Kidney tubule cell (primary cell): ENCODE results near the gene PEX5L.

Experiments
- DNase-seq: peaks from one replicate; pipeline ENCODE4 v3.0.0-alpha.2; 2018; ENCODE audit warnings: low spot score

PEX5L gene

DNA sequence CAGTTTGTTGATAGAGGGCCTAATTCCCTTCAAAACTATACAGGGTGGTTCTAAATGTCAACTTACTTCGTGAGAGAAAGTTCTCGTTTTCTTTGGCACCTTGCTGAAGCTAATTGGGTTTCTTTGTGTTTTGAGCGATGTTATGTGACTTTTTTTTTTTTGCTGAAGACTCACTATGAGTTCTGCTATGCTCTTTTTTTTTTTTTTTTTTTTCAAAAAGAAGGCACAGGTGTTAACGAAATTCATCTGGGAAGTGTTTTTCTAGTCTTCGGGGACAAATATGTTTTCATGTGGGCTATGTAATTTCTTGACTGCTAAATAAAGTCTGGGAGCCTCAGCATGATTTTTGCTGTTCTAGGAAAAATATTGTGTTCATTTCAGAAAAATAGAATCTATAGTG is 81.5 kb downstream of the PEX5L start:
- DNase-seq: no peak

DNA sequence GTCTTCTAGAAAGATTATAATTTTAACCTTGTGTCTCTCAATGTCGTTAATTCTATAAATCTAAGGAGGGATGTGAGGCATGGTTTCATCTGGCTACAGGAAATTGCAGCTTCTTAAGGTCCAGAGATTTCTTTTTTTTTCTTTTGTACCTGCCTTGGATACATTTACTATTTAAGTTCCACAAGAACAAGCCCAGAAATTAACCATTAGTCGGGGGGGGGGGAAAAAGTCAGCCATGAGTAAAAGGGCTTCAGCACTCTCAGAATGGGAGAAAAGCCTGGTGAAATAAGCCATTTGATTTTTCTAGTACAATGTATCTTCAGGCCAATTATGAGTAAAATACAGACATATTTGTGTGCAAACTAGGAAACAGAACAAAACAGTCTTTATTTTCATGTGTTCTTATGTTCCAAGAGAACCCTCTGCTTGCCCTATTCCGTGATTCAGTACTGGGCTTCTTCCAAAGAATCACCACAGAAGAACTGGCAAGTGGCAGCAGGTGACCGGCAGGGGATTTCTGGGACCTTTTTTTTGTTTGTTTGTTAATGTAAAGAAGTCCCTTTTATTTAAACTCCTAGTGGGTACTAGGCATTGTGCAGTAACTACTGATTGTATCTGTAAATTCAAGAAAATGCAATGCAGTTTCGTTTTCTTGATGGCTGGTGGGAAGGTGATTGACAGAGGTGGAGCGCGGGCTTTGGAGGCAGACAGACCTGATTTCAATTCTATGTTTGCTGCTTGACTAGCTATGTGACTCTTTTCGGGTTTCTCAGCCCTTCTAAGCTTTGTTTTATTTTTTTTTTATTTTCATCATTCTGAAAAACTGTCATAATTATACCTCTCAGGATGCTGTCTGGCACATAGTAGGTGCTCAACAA is 82.5 kb downstream of the PEX5L start:
- peak; percentile 35 for DNase-seq

DNA sequence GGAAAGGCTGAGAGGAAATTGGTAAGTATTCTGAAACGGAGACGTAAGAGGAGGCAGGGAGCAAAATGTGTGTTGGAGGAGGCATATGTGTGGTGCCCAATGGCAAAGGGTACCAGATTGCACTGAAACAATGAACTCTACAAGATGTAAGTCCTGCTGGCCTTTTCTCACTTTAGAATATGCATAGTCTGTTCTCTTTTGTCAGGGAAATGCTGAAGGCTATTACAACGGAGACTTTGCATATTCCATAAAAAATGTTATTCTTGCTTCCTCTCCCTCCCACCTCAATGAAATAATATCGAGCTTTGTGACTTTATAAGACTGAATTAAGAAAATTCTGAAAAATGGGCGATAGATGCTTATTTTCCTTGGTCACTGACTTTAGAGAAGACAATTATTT is 85.9 kb downstream of the PEX5L start:
- no peak for DNase-seq

DNA sequence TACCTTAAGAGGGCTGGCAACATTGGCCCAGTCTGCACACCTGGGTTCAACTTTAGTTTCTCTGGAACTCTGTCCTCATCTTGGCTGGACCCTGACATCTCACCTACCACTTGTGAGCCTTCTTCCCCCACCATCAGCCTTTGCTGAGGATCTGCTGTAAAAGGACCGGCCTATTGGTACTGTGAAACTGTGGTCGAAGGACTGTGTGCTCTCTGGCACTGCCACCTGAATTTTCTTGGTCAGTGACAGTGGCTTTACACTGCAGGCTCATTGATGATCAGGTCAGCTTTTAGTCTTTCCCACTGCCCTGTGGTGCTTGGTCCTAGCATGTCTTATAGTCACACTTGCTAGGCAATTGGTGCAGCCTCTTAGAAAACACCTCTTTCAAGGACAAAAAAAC is 86.9 kb downstream of the PEX5L start:
- no peak for DNase-seq

DNA sequence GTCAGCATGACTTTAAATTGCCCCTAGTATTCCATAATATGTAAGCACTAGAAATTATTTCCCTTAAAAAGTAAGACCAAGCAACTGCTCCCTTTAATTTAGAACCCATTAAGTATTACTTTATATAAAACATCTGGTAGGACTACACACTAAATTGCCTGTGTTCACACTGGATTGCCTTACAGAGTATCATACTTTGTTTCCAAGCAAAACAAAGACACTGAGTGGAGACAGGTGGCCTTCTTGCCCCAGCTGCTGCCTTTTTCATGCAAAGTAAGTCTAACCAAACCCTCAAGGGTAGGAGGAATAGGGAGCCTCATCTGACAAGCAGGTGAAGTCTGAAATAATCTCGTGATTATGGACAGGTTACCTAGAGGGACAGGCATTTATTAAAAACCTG is 87.3 kb downstream of the PEX5L start:
- no peak for DNase-seq

DNA sequence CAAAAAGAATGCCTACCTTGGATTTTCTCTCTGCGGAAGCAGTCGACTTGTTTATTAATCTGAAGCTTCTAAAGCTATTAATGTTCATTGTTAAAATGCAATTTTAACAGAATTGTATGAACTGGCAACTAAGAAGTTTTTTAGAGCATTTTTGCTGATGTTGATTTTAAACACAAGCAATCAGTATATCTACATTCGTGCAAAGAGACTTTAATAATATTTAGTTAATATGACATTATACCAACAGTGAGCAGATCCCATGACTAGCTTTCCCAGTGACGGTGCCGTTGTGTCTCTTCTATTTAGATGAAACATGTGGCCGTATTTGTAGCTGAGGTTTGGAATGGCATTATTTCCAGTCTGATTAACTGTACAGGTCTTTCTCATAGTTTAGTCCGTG is 88.0 kb downstream of the PEX5L start:
- no peak for DNase-seq

DNA sequence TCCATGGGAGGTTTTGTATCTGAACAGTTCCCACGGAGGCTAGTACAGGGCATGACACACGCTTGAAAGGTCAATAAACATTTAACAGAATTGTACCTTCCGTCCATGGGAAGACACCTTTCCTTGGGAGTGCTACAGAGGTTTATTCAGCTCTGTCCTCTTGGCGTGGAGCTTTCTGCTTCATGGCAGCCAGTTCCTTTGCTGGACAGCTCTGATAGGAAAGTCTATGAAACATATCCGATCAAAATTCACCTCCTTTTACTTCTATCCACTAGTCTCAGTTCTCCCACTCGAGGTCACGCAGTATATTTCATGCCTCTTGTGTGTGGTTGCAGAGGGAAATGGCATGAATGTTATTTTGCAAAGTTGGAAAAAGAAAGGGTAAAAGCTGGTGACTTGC is 91.2 kb downstream of the PEX5L start:
- DNase-seq: no peak

DNA sequence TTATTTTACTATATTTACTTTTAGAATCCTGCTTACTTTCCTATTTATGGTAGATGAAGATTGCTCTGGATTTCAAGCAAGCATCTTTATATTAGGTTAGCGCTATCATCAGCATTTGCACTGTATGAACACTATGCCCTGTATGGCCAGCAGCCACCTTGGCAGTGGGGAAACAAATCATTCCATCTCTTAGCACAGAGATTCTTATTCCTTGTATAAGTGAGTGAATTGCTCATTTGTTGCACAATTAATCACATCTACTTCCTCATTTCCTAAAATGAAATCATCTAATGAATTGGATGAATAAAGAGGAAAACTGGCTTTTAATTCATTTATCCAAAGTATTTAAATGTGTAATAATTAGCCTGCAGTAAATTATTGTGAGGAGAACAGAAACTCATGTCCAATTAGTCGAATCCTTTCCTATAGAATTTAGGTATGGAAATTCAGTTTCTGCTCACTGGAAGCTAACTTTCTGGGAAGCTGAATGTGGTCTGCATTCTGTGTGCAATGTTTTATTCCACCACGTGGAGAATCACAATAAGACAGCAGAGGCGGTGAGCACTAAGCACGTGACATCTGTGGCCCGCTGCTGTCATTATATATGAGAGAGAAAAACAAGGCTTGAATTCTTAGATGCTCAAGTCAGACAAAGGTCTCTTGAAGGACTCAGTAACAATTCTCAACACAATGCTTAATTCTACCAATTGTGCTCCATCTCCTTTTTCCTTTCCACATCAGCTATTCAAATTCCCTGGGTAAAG is 93.4 kb downstream of the PEX5L start:
- no peak for DNase-seq

DNA sequence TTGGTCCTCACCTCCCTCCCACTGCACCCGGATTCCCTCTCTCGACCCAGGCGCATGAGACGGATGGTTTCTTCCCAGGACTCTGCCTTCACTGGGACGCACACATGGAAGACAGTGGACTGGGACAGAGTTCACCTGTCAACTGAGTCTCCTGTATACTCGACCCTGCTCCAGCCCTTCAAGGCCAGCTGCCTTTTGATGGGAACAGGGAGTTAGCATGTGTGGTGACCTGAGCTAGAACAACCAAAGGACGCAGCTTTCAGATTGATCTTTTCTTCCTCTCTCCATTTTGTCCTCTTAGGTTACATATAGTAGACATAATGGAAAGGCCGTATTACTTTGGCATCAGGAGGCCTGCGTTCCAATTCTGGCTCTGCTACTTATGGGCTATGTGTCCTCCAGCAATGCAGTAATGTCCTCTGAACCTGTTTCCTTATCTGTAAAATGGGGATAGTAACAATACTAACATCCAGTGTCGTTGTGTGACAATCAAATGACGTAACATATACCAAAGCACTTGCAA is 94.1 kb downstream of the PEX5L start:
- DNase-seq: no peak

DNA sequence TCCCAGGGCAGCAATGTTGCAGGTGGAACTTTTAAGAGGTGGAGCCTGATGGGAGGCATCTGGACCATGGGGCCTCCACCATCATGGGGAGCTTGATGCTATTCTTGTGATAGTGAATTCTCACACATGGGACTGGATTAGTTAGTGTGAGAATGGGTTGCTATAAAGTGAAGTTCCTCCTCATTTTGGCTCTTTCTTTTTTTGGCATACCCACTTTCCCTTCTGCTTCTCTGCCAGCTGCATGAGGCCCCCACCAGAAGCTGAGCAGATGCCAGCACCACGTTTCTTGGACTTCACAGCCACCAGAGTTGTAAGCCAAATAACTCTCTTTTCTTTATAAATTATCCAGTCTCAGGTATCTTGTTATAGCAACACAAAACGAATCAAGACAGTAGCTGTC is 101.0 kb downstream of the PEX5L start:
- no peak for DNase-seq

DNA sequence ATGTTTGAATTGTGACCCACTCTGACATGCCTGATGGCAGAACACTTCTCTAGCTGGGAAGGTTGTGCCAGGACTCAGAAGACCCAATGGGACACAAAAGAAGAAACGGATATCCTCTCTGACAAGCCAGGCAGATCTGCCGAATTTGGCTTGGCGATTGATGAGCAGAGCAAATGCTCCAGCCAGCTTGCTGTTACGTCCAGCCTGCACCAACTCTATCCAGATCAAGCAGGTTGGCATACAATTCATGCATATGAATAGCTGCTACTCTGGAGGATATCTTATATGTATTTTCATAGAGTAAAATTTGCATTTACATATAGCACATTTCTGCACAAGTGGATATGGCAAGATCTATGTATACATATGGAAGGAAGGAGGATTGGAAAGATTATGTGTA is 102.8 kb downstream of the PEX5L start:
- DNase-seq: no peak

DNA sequence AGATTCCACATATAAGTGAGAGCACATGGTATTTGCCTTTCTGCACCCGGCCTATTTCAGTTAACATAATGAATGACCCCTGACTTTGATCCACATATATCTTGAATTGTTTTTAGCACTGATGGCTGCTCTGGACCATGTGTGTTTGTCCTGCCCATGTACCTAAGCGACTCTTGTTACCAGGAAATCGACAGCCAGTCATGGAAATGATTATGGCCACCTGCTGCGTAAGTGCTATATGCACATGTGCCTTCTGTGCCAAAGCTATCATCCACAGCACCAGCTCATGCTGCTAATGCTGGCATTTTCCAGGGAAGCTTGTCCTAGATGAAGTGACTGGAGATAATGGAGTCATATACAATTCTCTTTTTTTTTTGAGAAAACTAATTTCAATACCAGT is 103.7 kb downstream of the PEX5L start:
- DNase-seq: no peak

DNA sequence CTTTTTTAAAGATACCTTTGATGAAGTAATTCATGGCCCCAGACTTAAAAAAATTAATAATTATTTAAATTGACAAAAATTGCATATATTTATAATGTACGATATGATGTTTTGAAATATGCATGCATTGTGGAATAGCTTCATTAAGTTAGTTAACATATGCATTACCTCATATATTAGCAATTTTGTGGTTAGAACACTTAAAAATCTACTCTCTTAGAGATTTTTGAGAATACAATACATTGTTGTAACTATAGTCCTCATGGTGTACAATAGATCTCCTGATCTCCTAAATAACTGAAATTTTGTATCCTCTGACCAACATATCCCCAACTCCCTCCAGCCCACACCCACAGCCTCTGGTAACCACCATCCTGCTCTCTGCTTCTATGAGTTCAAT is 104.1 kb downstream of the PEX5L start:
- DNase-seq: no peak

DNA sequence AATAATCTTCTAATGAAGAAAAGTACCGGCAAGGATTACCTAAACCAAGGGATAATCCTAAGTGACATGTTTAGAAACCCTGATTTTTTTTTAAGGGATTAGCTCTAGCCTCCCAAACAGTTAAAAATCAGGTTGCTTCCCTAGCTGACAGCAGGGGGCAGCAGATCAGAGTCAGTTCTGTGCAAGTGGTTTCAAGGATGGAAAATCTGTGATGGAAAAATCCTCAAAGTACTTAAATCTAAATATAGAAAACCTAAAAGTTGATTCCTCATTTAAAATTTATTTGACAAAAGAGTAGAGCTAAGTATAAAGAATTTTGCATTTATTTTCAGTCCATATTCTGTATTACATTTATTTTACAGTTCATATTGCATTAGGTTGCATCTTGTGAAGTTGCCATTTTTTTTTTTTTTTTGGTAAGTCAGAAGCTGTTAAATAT is 107.6 kb downstream of the PEX5L start:
- DNase-seq: peak; percentile 60

DNA sequence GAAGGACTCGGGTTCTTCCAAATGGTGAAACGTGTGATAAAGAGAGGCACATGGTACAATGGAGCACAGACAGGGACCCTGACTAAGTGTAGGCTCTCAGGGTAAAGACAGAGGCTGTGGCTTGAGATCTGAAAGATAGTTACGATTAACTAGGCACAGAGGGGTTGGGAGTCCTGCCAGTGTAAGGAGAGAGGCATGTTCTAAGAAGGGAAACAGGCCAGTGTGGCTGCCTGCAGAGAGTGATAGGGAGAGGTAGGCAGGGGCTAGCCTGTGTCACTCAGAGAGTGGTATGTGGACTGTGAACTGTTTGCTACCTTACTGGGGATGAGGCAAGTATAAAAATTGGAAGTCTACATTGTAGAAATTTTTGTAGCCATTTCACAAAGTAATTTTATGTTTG is 109.5 kb downstream of the PEX5L start:
- DNase-seq: no peak

DNA sequence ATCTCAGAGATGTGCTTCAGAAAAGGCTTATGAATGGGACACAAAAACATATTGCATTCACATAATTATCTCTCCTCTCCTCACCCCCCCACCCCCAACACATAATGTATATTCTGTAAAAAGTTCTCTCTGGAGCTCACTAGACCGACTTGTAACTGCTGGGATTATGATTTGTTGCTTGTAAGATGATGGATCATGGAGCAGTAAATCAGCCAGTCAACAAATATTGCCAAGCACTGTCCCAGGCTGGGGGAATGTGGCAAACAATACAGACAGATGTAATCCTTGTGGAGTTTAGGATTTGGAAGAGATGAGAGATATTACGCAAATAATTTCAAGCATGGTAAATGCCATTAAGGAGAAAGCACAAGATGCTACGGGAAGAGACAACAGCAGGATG is 114.8 kb downstream of the PEX5L start:
- no peak for DNase-seq

DNA sequence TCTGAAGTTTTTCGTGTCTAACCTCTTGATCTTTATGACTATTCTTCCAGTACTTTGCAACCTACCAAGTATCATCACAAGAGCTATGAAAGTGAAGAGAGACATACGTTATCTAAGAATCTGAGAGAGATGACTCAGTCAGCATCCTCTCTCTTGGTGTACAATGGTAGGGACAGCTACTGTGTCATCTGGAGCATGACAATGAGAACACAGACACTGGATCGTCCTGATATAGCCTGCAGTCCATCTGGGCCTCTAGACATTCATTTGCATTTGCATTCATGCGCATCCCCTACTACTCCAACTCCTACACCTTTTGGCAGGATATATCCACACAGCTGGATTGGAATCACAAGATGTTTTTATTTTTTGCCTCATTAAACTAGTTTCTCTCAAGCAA is 115.2 kb downstream of the PEX5L start:
- DNase-seq: no peak

DNA sequence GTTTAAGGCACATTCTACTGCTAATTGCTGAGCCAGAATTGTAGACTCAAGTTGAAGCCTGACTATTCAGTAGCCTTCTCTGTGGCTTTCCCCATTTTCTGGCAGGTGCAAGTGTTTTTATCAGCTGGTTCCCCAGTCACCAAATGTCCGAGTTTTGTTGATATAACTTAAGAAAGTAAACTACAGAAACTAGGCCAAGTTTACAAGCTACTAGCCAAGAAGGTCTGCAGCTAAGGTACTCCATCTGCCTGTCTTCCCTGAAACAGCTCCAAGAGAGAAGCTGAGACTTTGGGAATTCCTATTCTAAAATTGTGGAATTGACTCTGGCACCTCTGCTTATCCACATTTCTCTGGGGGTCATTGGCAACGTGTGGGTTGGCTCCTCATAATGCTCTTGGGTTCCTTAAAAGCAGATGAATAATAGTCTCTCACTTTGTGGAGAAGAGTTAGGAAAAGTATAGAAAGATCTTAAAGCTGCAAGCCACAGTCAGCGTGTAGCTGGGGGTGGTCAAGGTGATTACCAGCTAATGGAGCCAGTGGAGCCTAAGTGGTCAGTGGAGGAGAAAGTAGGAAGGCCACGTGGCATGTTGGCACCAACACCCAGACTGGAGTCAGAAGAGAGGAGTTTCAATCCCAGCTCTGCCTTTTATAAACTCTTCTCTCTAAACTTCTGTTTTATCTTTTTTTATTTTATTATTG is 128.8 kb downstream of the PEX5L start:
- no peak for DNase-seq

DNA sequence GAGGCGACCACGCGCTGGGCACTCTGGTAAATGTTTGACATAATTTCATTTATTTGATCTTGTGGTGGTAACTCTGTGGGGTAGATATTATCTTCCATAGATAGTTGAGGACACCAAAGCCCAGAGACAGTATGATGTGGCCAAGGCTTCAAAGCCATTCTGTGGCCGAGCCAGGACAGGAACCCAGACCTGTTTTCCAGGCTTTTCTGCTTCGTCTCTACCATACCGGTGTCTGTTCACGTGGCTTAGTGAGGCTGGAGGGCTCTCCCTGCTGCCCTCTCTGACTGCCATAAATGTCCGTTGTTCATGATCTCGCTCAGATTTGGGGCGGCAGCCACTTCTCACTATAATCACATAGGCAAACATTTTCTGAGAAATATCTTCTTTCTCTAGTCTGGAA is 134.7 kb downstream of the PEX5L start:
- DNase-seq: no peak

DNA sequence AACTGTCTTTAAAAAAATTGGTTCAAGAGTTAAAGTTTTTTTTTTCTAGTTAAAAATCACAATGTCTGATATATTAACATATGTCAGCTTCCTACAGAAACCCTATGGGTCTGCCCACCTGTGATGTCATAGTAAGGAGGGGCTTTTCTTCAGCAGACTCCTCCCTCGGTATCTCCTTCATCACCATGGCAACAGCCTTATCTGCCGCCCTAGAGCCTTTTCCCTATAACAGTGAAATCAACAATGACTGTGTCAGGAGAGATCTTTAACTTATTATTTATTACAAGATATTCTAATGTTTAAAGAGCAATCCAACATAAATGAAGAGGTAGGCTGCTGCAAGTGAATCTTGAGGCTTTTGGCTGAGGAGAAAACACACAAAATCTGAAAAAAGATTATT is 138.7 kb downstream of the PEX5L start:
- DNase-seq: peak; percentile 22

DNA sequence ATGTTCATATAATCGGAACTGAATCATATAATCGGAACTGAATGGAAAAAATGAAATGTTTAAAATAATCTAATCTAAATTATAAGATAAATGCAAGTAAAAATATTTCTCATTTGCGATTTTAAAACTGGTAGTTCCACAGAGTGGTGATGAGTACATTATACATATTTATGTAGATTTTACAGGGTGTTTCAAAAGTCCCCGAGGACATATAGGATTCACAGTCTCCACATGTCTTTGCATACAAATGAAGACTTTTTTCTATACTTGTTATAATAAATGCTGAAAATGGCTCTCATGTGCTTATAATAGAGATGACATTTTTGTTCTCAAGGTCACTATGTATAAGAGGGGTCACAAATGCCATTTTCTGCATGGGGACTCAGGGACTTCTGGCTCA is 139.5 kb downstream of the PEX5L start:
- no peak for DNase-seq

DNA sequence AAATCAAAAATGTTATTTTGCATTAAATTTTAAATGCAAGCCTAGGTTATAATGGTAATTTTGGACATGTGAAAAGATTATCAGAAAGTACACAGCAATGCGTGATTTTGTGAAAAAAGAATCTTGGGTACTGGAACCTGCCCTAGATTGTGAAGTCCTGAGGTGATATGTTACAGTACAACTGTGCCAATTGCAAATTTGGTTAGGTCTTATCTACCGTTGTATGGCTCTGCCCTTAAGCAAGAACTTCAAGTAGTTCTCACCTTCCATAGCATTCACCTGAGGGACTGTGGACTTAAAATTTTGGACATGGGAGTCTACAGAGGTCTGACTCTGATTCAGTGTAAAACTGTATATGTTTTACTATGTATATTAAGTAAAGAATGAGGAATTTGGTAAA is 140.2 kb downstream of the PEX5L start:
- DNase-seq: no peak

DNA sequence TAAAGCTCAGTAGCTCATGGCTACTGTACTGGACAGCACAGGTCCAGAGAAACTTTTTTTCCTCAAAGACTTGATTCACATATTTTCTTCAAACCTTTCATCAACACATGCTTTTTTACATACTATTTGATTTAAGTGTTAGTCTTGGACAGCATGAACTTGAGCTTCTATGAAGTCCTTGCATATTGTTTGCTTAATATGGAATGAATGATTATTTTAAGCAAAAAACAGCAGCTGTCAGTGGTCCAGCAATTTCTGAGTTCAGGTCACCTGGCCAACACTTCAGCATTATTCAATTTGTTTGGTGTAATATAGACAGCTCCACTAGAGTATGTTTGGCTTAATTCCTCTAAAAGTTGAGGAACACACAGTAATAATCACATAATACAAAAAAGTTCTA is 141.4 kb downstream of the PEX5L start:
- DNase-seq: no peak
